GM18517 (cell line): ENCODE measurements around the gene RPA1.

ENCODE experiments used
- ATAC-seq: cut with Tn5 transposase; IDR thresholded peaks from one replicate; pipeline ENCODE4 v1.9.1; 2021; ENCODE audit warnings: mild to moderate bottlenecking, moderate library complexity; ENCODE audit not compliant: unreplicated experiment

RPA1 gene

DNA sequence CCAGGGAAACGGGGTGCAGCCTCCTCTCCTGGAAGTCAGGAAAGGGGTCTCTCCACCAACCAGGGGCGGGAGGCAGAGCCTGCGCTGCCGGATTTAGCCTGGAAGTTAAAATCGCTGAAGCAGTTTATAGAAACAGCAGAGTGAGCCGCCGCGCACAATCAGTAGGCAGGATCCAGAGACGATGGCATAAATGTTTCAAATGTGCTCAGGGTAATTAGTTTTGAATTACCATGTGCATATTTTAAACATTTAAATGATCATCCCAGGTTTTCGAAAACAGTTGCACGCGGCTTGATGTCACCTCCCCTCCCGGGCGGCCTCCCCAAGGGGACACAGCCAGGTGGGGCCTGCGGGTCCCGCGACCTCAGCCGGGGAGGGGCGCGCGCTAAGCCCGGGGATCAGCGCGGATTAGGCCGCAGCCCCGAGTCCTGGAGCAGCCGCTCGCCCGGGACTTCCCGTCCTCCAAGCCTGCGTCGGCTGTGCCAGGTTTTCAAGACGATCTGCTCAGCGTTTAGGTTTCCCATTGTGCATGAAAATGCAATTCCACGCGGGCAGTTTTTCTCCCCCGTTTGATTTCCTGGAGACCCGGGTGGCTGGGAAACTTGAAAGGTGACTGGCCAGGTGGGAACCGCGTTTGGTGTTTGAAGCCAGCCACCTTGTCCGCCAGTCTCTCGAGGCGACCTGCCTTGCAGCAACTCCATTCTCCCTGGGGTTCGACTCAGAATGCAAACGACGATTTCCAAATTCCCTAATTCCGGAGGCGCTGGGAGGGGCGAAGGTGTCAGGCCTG, 78.3 kb downstream of the RPA1 start:
- ATAC-seq = no peak

DNA sequence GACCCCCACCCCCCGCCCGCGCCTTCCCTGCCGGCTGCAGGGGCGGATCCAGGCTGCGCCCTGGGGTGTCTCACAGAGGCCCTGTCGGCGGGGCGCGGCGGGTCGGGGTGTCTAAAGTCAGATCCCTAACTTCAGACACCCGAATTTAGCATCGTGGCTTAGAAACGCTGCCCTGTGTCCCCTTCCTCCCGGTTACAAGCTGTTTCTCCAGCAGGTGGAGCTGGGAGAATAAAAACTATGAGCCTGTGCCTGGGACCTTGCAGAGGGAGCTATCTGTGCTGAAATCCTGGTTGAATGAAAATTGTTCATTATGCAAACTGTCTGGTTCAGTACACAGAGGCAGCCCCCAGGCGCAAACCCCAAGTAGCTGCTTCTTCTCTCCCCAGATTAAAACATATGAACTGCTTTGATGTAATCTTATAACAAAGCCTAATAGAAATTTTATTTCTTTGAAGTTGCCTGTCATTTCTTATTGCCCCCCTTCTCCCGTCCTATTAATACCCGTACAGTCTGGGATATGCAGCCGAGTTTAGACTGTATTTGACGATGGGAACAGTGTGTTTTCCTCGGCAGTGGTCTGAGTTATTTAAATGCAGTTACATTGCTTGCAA, 79.0 kb downstream of the RPA1 start:
- ATAC-seq = no peak

DNA sequence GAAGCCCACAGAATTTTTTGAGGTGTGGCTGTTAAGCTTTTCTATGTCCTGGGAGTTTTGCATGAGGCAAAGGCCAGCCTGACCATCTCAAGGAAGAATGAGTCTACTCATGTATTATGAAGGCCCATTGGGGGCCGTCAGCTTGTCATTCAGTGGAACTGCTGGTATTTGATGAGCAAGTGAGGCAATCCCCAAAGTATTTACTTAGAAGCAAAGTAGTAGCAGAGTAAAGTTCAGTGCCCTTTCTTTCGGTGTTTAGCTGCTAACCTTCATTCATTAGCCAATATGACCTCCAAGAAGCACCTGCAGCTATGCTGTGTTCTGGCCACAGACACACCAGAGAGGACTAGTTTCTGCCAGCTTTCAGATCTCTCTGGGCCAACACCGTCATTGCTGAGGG, 80.2 kb downstream of the RPA1 start:
- no peak for ATAC-seq

DNA sequence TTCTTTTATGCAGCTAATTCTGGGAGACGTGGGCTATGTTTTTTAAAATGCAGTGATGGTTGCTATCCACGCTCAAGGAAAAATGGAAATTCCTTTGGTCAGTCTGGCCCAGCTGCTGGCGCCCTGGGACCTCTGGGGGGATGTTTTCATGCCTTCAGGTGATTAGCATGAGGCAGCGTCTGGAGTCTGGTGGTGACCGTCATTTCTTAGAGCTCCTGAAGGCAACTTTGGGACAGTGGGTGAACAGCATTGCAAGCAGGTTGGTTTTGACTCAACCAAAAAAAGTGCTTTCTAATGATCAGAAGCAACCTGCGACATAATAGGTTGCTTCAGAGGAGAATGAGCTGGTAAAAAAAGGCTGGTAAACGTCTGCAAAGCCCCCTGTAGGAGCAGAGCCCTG, 82.3 kb downstream of the RPA1 start:
- ATAC-seq = no peak

DNA sequence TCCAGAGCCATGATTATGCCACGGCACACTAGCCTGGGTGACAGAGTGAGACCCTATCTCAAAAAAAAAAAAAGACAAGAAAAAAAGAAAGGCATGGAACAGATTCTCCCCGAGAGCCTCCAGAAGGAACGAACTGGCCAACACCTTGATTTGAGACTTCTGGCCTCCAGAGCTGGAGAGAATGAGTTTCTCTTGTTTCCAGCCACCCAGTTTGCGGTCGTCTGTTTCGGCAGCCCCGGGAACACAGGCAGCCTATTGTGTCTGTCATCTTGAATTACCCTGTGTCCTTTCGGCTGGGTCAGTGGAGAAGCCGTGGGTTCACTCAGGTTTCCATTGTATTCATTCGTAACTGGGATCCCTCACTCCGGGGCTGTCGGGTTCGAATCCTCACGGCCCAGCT, 83.9 kb downstream of the RPA1 start:
- no peak for ATAC-seq

DNA sequence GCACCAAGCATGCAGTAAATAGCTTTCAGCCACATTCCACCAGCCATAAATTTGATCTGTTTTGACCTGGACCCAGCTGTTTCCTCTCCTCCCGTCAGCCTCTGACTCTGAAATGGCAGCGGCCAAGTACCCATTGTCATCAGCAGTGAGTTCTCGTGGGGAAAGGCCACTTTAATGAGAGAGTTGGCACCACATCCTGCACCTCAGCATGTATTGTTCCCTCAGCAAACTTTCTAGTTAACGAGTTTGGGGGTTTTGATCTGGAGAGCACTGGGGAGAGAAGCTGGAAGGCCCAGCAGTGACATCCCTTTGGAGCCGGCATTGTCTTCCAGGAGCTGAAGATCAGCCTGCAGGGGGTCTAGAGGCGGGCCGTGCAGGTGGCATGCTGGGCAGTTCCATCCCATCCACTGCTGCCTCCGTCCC, 84.9 kb downstream of the RPA1 start:
- ATAC-seq = no peak

DNA sequence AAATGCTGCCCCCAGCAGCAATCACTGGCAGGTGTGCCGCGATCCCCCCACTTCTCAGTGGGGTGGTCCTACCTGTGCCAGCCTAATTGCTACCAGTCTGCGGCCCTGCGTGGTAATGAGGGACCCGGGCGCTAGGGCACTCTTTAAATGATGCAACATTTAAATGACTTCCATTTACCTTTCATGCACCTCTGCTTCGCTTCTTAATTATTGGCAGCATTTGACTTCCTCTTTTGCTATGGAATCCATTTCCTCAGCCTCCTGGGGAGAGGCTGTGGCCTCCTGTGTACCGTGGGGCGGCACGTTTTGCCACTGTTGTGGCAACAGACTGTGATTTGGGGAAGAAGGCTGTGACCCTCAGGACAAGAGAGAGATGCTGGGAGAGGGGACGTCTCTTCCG, 86.1 kb downstream of the RPA1 start:
- ATAC-seq = no peak

DNA sequence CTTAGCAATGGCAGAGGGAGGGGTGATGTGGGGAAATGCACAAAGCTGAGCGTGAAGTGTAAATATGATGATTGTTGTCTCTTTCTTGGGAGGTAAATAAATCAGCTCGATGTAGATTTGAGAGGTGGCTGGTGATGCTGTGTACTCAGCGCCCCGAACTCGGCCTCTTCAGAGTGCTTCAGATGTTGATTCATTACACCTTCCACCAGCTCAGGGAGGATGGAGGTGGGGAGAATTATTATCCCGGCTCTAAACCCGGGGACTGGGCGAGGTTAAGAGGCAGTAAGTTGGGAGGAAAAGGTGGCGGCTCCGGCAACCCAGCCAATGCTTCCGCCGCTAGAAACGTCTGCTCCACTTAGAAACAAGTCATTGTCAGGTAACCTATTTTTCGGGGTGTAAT, 86.5 kb downstream of the RPA1 start:
- ATAC-seq = no peak

DNA sequence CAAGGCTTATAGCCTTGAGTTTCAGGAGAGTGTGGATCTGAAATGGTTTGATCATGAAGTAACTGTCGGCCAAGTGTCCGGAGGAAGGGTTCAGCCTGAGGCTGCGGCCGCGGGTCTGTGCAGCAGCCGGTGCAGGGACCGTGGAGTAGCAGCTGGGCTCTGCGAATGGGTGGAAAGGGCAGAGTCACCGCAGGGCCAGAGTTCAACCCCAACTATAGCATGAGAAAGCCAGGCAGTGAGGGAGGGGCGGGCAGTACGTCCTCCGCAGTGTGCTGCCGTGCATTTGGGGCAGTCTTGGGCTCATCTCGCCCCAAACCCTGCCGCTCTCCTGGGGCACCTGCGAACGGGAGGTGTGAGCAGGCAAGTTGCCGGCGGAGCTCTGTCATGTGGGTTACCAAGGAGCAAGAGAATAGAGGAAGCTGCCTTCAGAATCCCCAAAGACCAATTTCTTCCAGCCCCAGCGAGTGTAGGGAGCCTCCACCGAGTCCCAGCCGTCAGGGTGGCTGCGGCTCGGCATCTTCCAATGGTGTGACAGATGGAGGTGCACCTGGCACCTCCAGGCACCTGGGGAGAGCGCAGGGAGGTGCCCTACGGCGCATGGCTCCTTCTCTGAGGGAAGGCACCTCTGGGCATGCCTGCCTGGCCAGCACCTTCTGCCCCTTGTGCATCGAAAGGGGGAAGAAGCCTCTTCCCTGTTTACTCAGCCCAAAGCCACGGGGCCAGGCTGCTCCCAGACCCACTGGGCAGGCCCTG, 87.3 kb downstream of the RPA1 start:
- no peak for ATAC-seq

DNA sequence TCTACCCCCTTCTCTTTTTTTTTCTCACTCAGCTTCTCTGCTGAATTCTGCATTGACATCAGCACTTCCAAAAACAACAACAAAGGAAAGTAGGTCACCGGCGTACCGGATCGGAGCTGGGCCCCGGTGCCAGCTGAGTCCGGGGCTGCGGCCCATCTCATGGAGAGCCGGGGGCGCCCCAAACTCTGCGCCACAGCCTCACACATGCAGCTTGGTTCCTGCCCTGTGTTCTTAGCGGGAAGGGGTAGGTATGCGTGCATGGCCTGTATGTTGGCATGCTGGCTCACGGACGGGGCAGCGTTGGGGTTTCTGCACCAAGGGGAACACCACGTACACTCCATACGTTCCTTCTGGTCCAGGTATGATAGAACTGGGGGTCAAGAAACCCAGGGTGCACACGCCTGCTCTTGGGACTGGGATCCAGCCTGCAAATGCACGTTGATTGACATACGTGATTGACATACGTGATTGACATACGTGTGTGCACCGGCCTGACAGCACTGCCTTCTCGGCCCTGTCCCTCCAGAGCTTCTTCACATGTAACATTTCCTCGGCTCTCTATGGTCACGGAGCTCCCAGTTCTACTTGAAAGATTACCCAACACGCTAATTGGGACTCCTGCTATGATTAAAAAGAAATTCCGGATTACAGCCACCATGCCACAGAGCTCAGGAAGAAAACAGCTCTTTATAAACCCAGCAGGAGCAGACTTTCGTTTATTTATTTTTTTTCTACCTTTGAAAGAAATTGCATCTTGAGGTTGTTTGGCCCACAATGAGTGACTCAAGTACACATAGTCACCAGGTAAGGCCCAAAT, 88.7 kb downstream of the RPA1 start:
- ATAC-seq = no peak

DNA sequence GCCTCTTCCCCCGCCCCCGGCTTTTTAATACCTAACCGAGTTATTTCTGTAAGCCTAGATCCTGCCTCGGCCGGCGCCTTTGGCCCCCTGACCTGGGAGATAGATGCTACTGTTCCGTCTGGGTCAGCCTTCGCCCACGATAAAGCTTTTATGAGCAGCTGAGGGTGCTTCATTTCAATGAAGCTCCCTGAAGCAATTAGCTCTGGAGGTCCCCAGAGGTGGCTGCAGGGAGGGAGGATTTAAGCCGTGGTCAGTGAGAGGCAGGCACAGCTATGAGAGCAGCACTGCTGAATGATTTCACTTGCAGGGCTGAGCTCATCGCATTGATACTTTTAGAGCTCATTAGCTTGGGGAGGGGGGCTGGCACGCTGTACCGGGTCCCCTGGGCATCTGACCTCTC, 89.4 kb downstream of the RPA1 start:
- ATAC-seq = no peak

DNA sequence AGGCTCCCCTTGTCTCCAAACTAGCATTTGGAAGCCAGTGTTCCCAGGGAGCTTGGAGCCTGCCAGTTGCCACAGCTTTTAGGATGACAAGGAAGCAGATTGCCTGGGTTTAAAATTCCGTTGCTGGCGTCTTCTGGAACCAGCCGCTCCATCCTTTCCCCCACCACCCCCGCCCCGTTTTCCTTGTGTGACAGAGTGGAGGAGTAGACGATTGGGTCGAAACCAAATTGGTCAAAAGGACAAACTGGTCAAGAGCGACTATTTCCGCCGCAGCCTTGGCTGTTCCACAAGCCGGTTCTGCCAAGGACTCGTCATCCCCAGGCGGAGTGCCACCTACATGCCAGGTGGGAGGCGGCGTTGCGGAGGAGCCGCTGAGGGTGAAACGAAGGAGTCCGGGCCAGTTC, 91.1 kb downstream of the RPA1 start:
- no peak for ATAC-seq

DNA sequence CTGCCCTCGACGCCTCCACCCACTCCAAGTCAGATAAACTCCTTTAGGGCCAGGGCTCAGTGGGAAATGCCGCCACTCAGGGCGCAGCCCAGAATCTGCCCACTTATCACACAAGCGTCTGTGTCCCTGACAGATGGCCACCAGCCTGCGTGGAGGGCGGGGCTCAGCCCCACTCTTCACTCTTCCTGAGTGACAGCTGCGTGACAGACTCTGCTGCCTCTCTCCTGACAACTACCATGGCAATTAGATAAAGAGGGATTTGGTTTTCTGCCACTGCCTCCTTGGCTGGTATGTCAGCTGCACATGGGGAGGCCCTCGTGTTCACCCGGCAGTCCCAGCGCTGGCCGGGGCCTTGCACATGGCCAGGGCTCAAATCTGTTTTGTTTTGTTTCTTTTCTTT, 99.2 kb downstream of the RPA1 start:
- ATAC-seq = no peak

DNA sequence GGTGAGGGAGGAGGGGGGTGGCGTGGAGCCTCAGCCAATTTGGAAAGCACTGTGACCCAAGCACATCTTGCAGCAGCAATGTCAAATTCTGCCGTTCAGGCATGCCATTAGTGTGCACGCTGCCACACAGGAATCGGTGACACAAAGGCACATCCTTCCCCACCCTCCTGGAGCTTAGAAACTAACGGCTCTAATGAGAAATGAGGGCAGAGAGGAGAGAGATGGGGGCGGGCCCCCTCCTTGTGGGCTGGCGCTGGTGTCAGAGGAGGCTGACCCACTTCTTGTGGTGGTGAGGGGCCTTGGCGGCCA, 100.5 kb downstream of the RPA1 start:
- no peak for ATAC-seq

DNA sequence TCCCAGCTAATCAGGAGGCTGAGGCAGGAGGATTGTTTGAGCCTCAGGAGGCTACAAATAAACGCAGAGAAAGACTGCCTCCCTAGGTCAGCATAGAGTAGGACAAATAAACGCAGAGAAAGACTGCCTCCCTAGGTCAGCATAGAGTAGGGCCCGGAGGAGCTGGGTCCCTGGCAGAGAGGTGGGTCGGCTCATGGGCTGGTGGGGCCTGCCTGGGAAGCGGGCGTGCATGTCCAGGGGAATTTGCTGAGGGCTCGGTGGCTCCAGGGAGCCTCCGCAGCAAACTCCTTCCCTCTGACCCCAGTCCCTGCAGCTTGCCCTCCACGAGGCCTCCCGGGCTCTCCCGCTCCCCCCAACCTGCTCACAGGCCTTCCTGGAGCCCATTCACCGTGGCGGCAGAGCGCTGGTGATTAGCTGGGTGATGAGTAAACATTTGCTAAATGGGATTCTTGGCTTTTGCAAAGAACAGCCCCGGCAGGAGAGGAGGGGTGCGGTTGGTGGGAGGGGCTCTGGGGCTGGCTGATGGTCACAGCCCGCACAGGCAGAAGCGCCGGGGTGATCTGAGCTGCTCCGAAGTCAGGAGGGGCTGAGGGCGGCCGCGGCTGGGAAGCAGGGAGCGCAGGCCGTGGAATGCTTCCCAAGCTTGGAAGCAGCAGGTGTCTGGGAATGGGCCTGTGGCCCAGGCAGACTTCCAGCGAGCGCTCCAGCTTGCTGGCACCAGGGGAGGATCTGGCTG, 102.2 kb downstream of the RPA1 start:
- no peak for ATAC-seq

DNA sequence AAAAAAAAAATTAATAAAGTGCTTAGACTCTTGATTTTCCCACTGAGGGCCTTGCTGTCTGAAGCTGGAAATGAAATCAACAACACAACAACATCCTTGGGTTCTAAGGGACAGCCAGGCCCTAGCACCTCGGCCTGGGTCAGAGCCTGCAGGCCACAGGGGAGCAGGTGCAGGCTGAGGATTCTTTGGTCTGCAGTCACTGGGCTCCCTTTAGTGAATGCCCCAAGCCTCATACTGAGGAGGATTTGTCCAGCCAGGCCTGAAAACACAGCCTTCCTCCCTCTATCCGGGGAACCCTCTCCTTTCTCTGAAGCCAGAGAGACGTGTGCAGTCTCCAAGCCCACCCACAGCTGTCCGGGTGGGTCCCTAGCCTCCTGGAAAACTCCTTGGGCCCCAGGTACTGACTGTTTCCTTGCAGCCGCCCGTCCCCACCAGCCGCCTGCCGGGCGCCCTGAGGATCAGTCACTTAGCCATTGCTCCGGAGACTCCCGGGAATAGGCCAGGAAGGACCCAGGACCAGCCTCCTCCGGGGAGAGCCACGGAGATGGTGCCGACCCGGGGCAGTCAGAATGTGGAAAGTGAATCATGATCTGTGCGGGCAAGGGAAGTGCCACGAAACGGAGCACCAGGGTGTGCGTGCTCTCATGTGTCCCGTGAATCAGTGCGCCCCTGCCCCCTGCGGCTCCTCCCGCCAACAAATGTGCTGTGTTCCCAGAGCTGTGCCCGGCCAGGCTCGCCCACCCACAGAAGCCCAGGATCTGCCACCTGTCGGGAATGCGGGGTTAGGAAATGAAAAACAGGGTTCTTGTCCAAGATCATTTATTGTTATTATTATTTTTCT, 104.3 kb downstream of the RPA1 start:
- ATAC-seq = no peak

DNA sequence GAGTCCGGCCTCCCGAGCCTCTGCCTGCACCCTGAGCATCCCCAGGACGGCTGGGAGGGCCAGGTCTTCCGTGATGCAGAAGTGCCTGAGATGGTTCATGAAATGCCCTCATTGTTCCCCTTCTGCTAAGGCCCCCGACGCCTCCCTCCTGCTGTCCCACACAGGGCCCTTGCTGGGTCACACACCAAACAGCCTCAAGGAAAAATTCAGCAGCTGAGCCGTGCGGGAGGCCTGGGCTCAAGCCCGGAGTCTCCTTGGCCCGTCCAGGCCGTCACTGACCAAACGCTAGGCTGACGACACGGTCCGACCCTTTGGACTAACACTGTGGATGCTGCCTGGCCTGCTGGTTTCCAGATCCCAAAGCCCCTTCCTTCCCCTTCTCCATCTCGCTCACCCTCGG, 105.1 kb downstream of the RPA1 start:
- ATAC-seq = no peak

DNA sequence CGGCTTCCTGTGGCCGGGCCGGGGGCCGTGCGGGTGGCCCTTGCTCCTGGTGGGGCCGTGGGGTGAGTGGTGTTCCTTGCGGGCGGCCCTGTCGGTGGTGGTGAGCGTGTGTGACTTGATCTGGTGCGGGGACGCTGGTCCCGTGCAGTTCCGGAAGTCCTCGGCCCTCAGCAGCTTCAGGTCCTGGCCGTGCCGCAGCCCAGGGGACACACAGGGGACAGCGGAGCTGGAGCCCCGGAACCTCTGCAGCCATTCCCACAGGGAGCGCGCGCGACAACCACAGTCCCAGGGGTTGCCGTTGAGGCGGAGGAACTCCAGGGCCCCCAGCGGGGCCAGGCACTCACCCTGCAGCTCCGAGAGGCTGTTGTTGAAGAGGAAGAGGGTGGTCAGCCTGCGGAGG, 107.0 kb downstream of the RPA1 start:
- ATAC-seq = no peak

DNA sequence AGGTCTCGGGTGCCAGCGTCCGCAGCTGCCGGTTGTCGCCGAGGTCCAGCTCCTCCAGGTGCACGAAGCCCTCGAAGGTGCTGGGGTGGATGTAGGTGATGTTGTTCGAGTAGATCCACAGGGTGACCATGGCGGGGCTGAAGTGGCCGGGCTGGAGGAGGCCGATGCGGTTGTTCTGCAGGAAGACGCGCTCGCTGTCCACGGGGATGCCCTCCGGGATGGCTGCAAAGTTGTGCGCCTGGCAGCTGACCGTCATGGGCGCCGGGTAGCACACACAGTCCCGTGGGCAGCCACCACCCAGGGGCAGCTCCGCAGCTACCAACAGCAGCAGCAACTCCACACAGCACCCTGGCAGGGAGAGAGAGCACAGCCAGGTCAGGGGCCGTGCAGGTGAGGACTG, 107.7 kb downstream of the RPA1 start:
- ATAC-seq = no peak
